ENCODE measurements around the gene AQP1. TPM values are rescaled to one million over a fixed set of nuclear protein-coding genes. Genes with fewer than 3 reads are reported as not detected.
A peak's percentile ranks its signal among the peaks of the same experiment; 100 is the strongest.

Gene AQP1
- total and polyA plus RNA-seq, 7 donors, result 75.0 to 229 (median 97.8) TPM

GRCh38 chr7:30893357-30893756 is 18.3 kb upstream of the AQP1 start:
- Histone ChIP-seq H3K36me3 (ENCODE audit: insufficient read depth in 1 of 2, low read depth in 1 of 2) (no peaks in the 10 kb centered on the region), H3K27ac (no peak overlapping the region), H3K27me3 (ENCODE audit: insufficient read depth in 3 of 3, low read length in 2 of 3) (no peaks in the 10 kb centered on the region), H3K4me1 (peaks cover 9% of the 10 kb centered on the region), H3K9me3 (no peaks in the 10 kb centered on the region), H3K4me3 (no peak overlapping the region)
- DNase-seq (peak in 1 of 2 donors; percentile 68), ATAC-seq (peak in 1 of 4 donors; percentile 49)
- intact Hi-C loops (cut with DNase I), result no loop called here
- TF ChIP-seq CTCF (IDR thresholded peaks at IDR 0.05), result no peak
- WGBS, 3 donors, result 55 to 60% (median 58%) methylated on average over 6 of the region's 6 CpGs

- Histone ChIP-seq H3K4me3 (no peak overlapping the region), H3K4me1 (peaks cover 9% of the 10 kb centered on the region), H3K36me3 (ENCODE audit: insufficient read depth in 1 of 2, low read depth in 1 of 2) (no peaks in the 10 kb centered on the region), H3K27me3 (ENCODE audit: insufficient read depth in 3 of 3, low read length in 2 of 3) (no peaks in the 10 kb centered on the region), H3K27ac (no peak overlapping the region), H3K9me3 (no peaks in the 10 kb centered on the region)
- ATAC-seq (no peak), DNase-seq (no peak)
- TF ChIP-seq CTCF (IDR thresholded peaks at IDR 0.05), result no peak
- intact Hi-C loops (cut with DNase I), result no loop called here
- WGBS, 3 donors, result 55 to 80% (median 77%) methylated on average over 1 of the region's 1 CpG
These were observed 17.6 kb upstream of the AQP1 start for GRCh38 chr7:30894009-30894408.

- no peaks in the 10 kb centered on the region for H3K27me3 ChIP-seq (ENCODE audit: insufficient read depth in 3 of 3, low read length in 2 of 3)
- no peaks in the 10 kb centered on the region for H3K9me3 ChIP-seq
- WGBS, 3 donors, result 86 to 88% (median 87%) methylated on average over 14 of the region's 14 CpGs
- no peak overlapping the region for H3K4me3 ChIP-seq
- no peaks in the 10 kb centered on the region for H3K36me3 ChIP-seq (ENCODE audit: insufficient read depth in 1 of 2, low read depth in 1 of 2)
- no peak for TF ChIP-seq CTCF (IDR thresholded peaks at IDR 0.05)
- peaks cover 9% of the 10 kb centered on the region for H3K4me1 ChIP-seq
- no peak for ATAC-seq
- no peak for DNase-seq
- intact Hi-C loops (cut with DNase I), result no loop called here
- H3K27ac ChIP-seq, result no peak overlapping the region
These were observed 16.6 kb upstream of the AQP1 start for GRCh38 chr7:30894866-30895605.

GRCh38 chr7:30896036-30896435 is 15.6 kb upstream of the AQP1 start:
- WGBS, 3 donors, result 82 to 88% (median 82%) methylated on average over 9 of the region's 9 CpGs
- intact Hi-C loops (cut with DNase I), result no loop called here
- TF ChIP-seq CTCF (IDR thresholded peaks at IDR 0.05), result no peak
- no peaks in the 10 kb centered on the region for H3K27me3 ChIP-seq (ENCODE audit: insufficient read depth in 3 of 3, low read length in 2 of 3)
- DNase-seq (no peak), ATAC-seq (no peak)
- no peak overlapping the region for H3K27ac ChIP-seq
- H3K4me1 ChIP-seq, result peaks cover 9% of the 10 kb centered on the region
- no peaks in the 10 kb centered on the region for H3K9me3 ChIP-seq
- no peaks in the 10 kb centered on the region for H3K36me3 ChIP-seq (ENCODE audit: insufficient read depth in 1 of 2, low read depth in 1 of 2)
- H3K4me3 ChIP-seq, result no peak overlapping the region
